ENCODE measurements around the gene BCL11B.

DNA sequence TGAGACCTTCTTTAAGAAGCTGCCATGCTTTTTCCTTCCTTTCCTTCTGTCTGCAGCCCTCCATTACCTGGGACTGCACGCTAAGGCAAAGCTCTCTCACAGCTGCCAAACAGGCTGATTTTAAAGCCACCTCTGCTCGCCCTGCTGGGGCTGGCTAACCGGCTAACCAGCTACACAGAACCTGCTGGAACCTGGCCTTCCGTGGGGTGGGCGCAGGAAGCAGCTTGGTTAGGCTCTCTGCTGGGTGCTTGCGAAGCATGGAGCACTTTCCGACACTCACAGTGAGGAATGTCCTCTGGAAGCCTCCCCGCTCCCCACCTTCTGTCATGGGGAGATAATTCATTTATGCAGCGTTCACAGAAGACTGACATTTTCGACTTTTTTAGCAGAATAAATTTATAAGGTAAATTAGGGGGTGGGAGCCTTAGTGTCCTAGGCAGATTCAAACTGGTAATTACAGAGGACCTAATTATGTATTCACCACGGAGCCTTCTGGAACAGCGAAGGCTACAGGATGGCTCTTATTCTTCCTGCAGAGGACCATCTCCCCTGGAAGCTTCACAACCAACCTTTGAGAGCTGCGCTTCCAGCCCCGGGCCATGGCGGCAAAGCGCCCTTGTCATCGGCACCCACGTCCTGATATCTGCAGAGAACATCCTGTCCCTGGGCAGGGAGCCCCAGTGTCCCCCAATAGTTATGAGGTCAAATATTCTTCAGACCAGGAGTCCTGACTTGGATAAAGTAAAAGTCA, 12.4 kb upstream of the BCL11B start:
- no peak for TF ChIP-seq EP300 (IDR thresholded peaks at IDR 0.05; ENCODE audit: borderline replicate concordance)
- no peak for TF ChIP-seq TAF1 (IDR thresholded peaks at IDR 0.05; ENCODE audit: low read depth)
- no peak for TF ChIP-seq TEAD4 (IDR thresholded peaks at IDR 0.05)
- no peak for TF ChIP-seq CEBPB (IDR thresholded peaks at IDR 0.05)
- TF ChIP-seq YY1 (IDR thresholded peaks at IDR 0.05; ENCODE audit: low read depth), result no peak
- TF ChIP-seq FOXM1 (IDR thresholded peaks at IDR 0.05; ENCODE audit: borderline replicate concordance, low read depth), result no peak

Data from Ishikawa (cell line).